IMR-90 (cell line): ENCODE data around the gene PLA2G4D. TPM values are rescaled to one million over a fixed set of nuclear protein-coding genes. Genes with fewer than 3 reads are reported as not detected.

Experiments used
- ATAC-seq: fragments of 200-7000 bp; cut with Tn5 transposase; 2 replicates; pipeline ENCODE4 v1.9.1; 2020; ENCODE audit warnings: low read depth, mild to moderate bottlenecking, moderate library complexity
- BruUV-seq: library from RNA; stranded (reverse); fragments of 400-500 nt; replicated peaks from 2 replicates; lab custom pipeline; 2021; lab: Mats Ljungman, UMichigan
- CTCF ChIA-PET: fragments of 300-600 bp; formaldehyde crosslinking; extraction: SDS; loops from one replicate; lab custom pipeline; 2021; ENCODE audit warnings: antibody characterized with exemption; lab: Yijun Ruan, JAX
- POLR2A ChIA-PET: fragments of 300-600 bp; sonication (Branson Sonifier 250); formaldehyde crosslinking; loops from one replicate; lab custom pipeline; 2022; ENCODE audit warnings: antibody characterized with exemption; ENCODE audit not compliant: unreplicated experiment; lab: Charles Lee
- DNase-seq: peaks from one replicate; pipeline ENCODE4 v3.0.0; 2013
- H2AFZ ChIP-seq: replicated peaks from 2 replicates; pipeline ENCODE3; 2013; ENCODE audit warnings: low read length, mild to moderate bottlenecking; ENCODE audit not compliant: poor library complexity
- H2AK5ac ChIP-seq: 2 replicates; pipeline ENCODE4 v1.6.1; 2013; ENCODE audit warnings: low read depth, low read length, inconsistent platforms
- H2AK9ac ChIP-seq: replicated peaks from 2 replicates; pipeline ENCODE3; 2013; ENCODE audit warnings: mild to moderate bottlenecking, low read depth, low read length, moderate library complexity; ENCODE audit not compliant: poor library complexity
- H2BK120ac ChIP-seq: 2 replicates; pipeline ENCODE4 v1.6.1; 2013; ENCODE audit warnings: low read depth, low read length, inconsistent platforms
- H2BK15ac ChIP-seq: 3 replicates; pipeline ENCODE4 v1.6.1; 2013; ENCODE audit warnings: low read depth, low read length, inconsistent platforms
- H2BK20ac ChIP-seq: 2 replicates; pipeline ENCODE4 v1.6.1; 2013; ENCODE audit warnings: low read depth, mild to moderate bottlenecking, inconsistent platforms, low read length, moderate library complexity
- H2BK5ac ChIP-seq: 2 replicates; pipeline ENCODE4 v1.6.1; 2013; ENCODE audit warnings: mild to moderate bottlenecking, low read depth, low read length, inconsistent platforms; ENCODE audit not compliant: poor library complexity, severe bottlenecking
- H3K14ac ChIP-seq: replicated peaks from 2 replicates; pipeline ENCODE4 v1.6.1; 2013; ENCODE audit warnings: low read depth, low read length, inconsistent platforms
- H3K18ac ChIP-seq: 2 replicates; pipeline ENCODE4 v1.6.1; 2013; ENCODE audit warnings: low read depth, low read length, control low read depth
- H3K23ac ChIP-seq: 2 replicates; pipeline ENCODE4 v1.6.1; 2013; ENCODE audit warnings: low read depth, low read length, inconsistent platforms
- H3K27ac ChIP-seq: 2 replicates; pipeline ENCODE4 v1.5.1; 2013; ENCODE audit warnings: mild to moderate bottlenecking, control low read depth, low read length; ENCODE audit not compliant: insufficient read depth
- H3K27me3 ChIP-seq: 2 replicates; pipeline ENCODE4 v1.6.1; 2013; ENCODE audit warnings: low read length; ENCODE audit not compliant: control insufficient read depth, insufficient read depth
- H3K36me3 ChIP-seq: 2 replicates; pipeline ENCODE4 v1.6.1; 2013; ENCODE audit warnings: low read length, mixed read lengths; ENCODE audit not compliant: control insufficient read depth, insufficient read depth
- H3K4ac ChIP-seq: 2 replicates; pipeline ENCODE4 v1.6.1; 2013; ENCODE audit warnings: low read depth, low read length, inconsistent platforms
- H3K4me1 ChIP-seq: 2 replicates; pipeline ENCODE4 v1.6.1; 2013; ENCODE audit warnings: low read length, mixed read lengths; ENCODE audit not compliant: control insufficient read depth, insufficient read depth
- H3K4me2 ChIP-seq: 2 replicates; pipeline ENCODE4 v1.6.1; 2013; ENCODE audit warnings: low read depth, mild to moderate bottlenecking, control low read depth, low read length, moderate library complexity
- H3K4me3 ChIP-seq: 2 replicates; pipeline ENCODE4 v1.5.1; 2013; ENCODE audit warnings: low read depth, mild to moderate bottlenecking, control low read depth, low read length, moderate library complexity; ENCODE audit not compliant: insufficient read depth
- H3K56ac ChIP-seq: 2 replicates; pipeline ENCODE4 v1.6.1; 2013; ENCODE audit warnings: low read length, inconsistent platforms; ENCODE audit not compliant: insufficient read depth; ENCODE audit errors: extremely low read depth
- H3K79me1 ChIP-seq, 2 experiments: 2 replicates each; pipeline ENCODE4 v1.6.1; 2013; ENCODE audit warnings: low read length in 2 of 2, inconsistent platforms in 1 of 2, low read depth in 1 of 2
- H3K9ac ChIP-seq: 2 replicates; pipeline ENCODE4 v1.6.1; 2013; ENCODE audit warnings: low read depth, low read length, control low read depth
- H3K9me1 ChIP-seq: 2 replicates; pipeline ENCODE4 v1.6.1; 2013; ENCODE audit warnings: low read length, inconsistent platforms; ENCODE audit not compliant: insufficient read depth
- H3K9me3 ChIP-seq: 2 replicates; pipeline ENCODE4 v1.6.1; 2013; ENCODE audit warnings: low read length; ENCODE audit not compliant: control insufficient read depth, insufficient read depth
- H4K20me1 ChIP-seq: 2 replicates; pipeline ENCODE4 v1.6.1; 2013; ENCODE audit warnings: low read length, inconsistent platforms; ENCODE audit not compliant: insufficient read depth
- H4K5ac ChIP-seq: 2 replicates; pipeline ENCODE4 v1.6.1; 2013; ENCODE audit warnings: mild to moderate bottlenecking, low read depth, low read length, control low read depth
- H4K8ac ChIP-seq, 2 experiments: 2 replicates each; pipeline ENCODE4 v1.6.1; 2013; ENCODE audit warnings: low read depth in 2 of 2, low read length in 2 of 2, control low read depth in 1 of 2, inconsistent platforms in 1 of 2
- H4K91ac ChIP-seq: 2 replicates; pipeline ENCODE4 v1.6.1; 2013; ENCODE audit warnings: low read depth, low read length, inconsistent platforms; ENCODE audit not compliant: insufficient read depth
- BHLHE40 ChIP-seq: fragments of 150-350 bp; IDR thresholded peaks from 2 replicates; pipeline ENCODE4 v1.6.1; 2016; ENCODE audit warnings: mild to moderate bottlenecking, low read depth, low read length
- CEBPB ChIP-seq: IDR thresholded peaks from 2 replicates; pipeline ENCODE4 v1.6.1; 2012; ENCODE audit warnings: low read depth, low read length, improper control_type of control experiment
- CTCF ChIP-seq: conservative IDR thresholded peaks from 2 replicates; pipeline ENCODE4 v1.5.1; 2012; ENCODE audit warnings: mild to moderate bottlenecking, low read depth, low read length, improper control_type of control experiment
- ELK1 ChIP-seq: fragments of 150-350 bp; IDR thresholded peaks from 2 replicates; pipeline ENCODE4 v1.6.1; 2016; ENCODE audit warnings: low read depth, mild to moderate bottlenecking, low read length, moderate library complexity, borderline replicate concordance
- FOS ChIP-seq: fragments of 150-350 bp; IDR thresholded peaks from 2 replicates; pipeline ENCODE4 v1.6.1; 2016; ENCODE audit warnings: low read depth, low read length
- MAFK ChIP-seq: IDR thresholded peaks from 2 replicates; pipeline ENCODE4 v1.6.1; 2012; ENCODE audit warnings: low read depth, low read length, improper control_type of control experiment
- MAZ ChIP-seq: IDR thresholded peaks from 2 replicates; pipeline ENCODE4 v1.6.1; 2012; ENCODE audit warnings: low read depth, mild to moderate bottlenecking, low read length, improper control_type of control experiment, moderate library complexity, borderline replicate concordance
- MXI1 ChIP-seq: IDR thresholded peaks from 2 replicates; pipeline ENCODE4 v1.6.1; 2012; ENCODE audit warnings: low read depth, mild to moderate bottlenecking, low read length, moderate library complexity, borderline replicate concordance
- NFE2L2 ChIP-seq: fragments of 150-350 bp; IDR thresholded peaks from 2 replicates; pipeline ENCODE4 v1.6.1; 2016; ENCODE audit warnings: low read depth, mild to moderate bottlenecking, low read length
- POLR2A ChIP-seq: IDR thresholded peaks from 2 replicates; pipeline ENCODE4 v1.6.1; 2012; ENCODE audit warnings: mild to moderate bottlenecking, low read depth, low read length
- RAD21 ChIP-seq: IDR thresholded peaks from 2 replicates; pipeline ENCODE4 v1.6.1; 2012; ENCODE audit warnings: low read length, improper control_type of control experiment
- RCOR1 ChIP-seq: IDR thresholded peaks from 2 replicates; pipeline ENCODE4 v1.6.1; 2012; ENCODE audit warnings: mild to moderate bottlenecking, low read length, improper control_type of control experiment; ENCODE audit not compliant: insufficient replicate concordance
- RFX5 ChIP-seq: IDR thresholded peaks from 2 replicates; pipeline ENCODE4 v1.8.0; 2012; ENCODE audit warnings: low read depth, mild to moderate bottlenecking, low read length, moderate library complexity
- SMC3 ChIP-seq: fragments of 150-350 bp; IDR thresholded peaks from 2 replicates; pipeline ENCODE4 v1.6.1; 2016; ENCODE audit warnings: low read depth, mild to moderate bottlenecking, antibody characterized with exemption, low read length, moderate library complexity
- USF2 ChIP-seq: fragments of 150-350 bp; IDR thresholded peaks from 2 replicates; pipeline ENCODE4 v1.6.1; 2017; ENCODE audit warnings: mild to moderate bottlenecking, antibody characterized with exemption, low read length, low read depth
- WGBS, 2 experiments: methylation state at CpG; one replicate each; pipeline versions ENCODE4 v1.1.5 to v1.1.7; 2013; ENCODE audit warnings: missing lambda C conversion rate in 2 of 2; ENCODE audit not compliant: insufficient read length in 1 of 2; ENCODE audit errors: extremely low coverage in 2 of 2; 5-methylcytosine and 5-hydroxymethylcytosine counted together
- dilution Hi-C: fragments of 300-500 bp; cut with HindIII; formaldehyde crosslinking; loops from one replicate; pipeline ENCODE4 v1.14.3; 2018; ENCODE audit warnings: low sequenced_read_pairs; ENCODE audit not compliant: unreplicated experiment
- in situ Hi-C: fragments of 300-500 bp; cut with MboI; formaldehyde crosslinking; loops from 3 replicates; pipeline ENCODE4 v1.14.3; 2019; ENCODE audit warnings: low sequenced_read_pairs, inconsistent platforms, mixed read lengths
- intact Hi-C: fragments of 100-400 bp; cut with micrococcal nuclease; formaldehyde crosslinking; loops from 2 replicates; pipeline ENCODE4 v1.10.0; 2022
- polyA plus RNA-seq, 3 experiments: library from polyadenylated mRNA; depleted of rRNA; stranded (reverse); fragments of >200 nt; gene quantifications; 2 replicates each; pipeline ENCODE4 v1.2.3, GENCODE V29; 2012; ENCODE audit warnings: low replicate concordance in 1 of 3
- total RNA-seq: library from RNA; depleted of rRNA; stranded (reverse); fragments of >200 nt; gene quantifications from 2 replicates; pipeline ENCODE4 v1.2.3, GENCODE V29; 2012

PLA2G4D gene
- total and polyA plus RNA-seq, 2 of the 4 experiments (the other 2 are of a cell fraction): not detected

DNA sequence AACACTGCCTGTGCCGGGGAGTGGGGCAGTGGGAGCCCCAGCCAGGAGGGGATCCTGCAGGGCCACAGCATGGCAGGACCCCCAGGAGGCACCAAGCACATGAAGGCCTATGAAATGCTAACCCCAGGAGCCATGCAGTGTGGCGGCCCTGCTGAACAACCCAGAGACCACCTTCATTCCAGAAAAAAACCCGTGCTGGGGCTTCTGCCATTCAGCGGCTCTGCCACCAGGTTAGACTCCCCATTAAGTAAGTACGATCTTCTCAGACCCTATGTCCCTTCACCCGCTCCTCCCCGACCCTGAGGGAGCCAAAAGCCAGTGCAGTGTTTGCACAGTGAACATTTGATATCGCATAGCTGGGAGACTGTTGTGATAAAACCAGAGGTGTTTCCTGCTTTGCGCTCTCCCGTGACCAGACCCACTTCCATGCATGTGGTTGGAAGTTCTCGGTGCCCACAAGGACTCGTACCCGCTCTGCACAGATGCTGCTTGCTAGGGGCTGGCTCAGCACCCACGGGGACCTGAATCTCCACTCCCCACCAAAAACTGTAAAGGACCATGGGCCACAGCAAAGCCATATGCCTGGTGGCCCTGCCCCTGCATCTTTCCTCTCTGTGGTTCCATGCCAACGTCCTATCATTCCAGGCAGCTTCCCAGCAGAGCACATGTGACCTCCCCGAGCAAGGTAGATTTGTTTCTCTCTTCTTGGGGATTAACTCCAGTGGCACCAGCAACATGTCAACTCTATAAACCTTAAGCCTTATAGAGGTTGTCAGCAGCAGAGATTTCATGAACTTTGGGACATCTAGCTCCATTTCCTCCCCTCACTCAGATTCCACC, 5.3 kb downstream of the PLA2G4D start:
- Histone ChIP-seq H4K91ac (no peak overlapping the region), H4K20me1 (no peaks in the 10 kb centered on the region), H2BK15ac (no peak overlapping the region), H3K18ac (no peak overlapping the region), H2AK5ac (no peak overlapping the region), H3K4me1 (no peaks in the 10 kb centered on the region), H2BK120ac (no peak overlapping the region), H3K4ac (no peak overlapping the region), H2BK5ac (no peak overlapping the region), H3K23ac (no peak overlapping the region), H3K79me1 (no peaks in the 10 kb centered on the region), H3K36me3 (no peaks in the 10 kb centered on the region), H3K14ac (no peak overlapping the region), H4K8ac (no peak overlapping the region), H3K9me3 (no peaks in the 10 kb centered on the region), H3K27ac (no peak overlapping the region), H4K5ac (no peak overlapping the region), H3K27me3 (peaks cover 72% of the 10 kb centered on the region), H3K56ac (no peak overlapping the region), H3K9me1 (no peaks in the 10 kb centered on the region), H2AFZ (no peak overlapping the region), H2BK20ac (no peak overlapping the region), H2AK9ac (no peak overlapping the region), H3K4me2 (no peak overlapping the region), H3K9ac (no peak overlapping the region), H3K4me3 (no peak overlapping the region)
- in situ Hi-C loops: no loop called here
- no peak for ATAC-seq
- DNase-seq: no peak
- intact Hi-C loops: loop anchor here (5.0 kb wide), 1 partner anchor 48 kb away; no protein-coding TSS in a partner anchor
- BruUV-seq: no TSS peak
- ChIA-PET CTCF (no interaction called here), POLR2A (no interaction called here)
- dilution Hi-C loops: no loop called here
- 50% methylated on average over 4 of the region's 16 CpGs; no CpG with 5 or more reads in 1 of the 2 experiments for WGBS, 2 experiments
- TF ChIP-seq BHLHE40 (no peak), ELK1 (no peak), CEBPB (no peak), RCOR1 (no peak), FOS (no peak), SMC3 (no peak), MAFK (no peak), USF2 (no peak), RAD21 (no peak), MXI1 (no peak), CTCF (no peak), MAZ (no peak), POLR2A (no peak), RFX5 (no peak), NFE2L2 (no peak)
